ENCODE results near the gene MAP3K5. TPM values are rescaled to one million over a fixed set of nuclear protein-coding genes. Genes with fewer than 3 reads are reported as not detected.

The MAP3K5 gene
- total RNA-seq, 1 donor from 2014 or later, result 34.7 TPM

DNA sequence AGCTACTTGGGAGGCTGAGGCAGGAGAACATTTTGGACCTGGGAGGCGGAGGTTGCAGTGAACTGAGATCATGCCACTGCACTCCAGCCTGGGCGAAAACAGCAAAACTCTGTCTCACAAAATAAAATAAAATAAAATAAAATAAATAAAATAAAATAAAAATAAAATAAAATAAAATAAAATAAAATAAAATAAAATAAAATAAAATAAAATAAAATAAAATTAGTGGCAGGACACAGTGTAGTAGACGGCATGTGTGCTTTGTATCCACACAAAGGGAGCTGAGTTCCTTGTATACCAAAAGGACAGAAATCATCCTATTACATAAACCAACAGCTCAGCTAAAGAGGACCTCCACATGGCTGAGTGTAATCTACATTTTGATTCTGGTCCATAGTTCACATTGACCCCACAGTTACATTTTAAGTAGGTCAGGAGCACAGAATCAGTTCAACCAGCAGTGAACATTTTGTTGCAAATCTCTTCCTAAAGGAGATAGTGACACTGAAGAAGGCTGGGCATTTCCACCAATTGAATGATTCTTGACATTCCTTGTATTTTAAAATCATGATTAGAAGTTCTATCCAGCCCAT lies 150.3 kb downstream of the MAP3K5 start:
- ATAC-seq (no peak), DNase-seq (ENCODE audit: missing footprints) (no peak)
- intact Hi-C loops (cut with DNase I), result no loop called here

GRCh38 chr6:136641166-136641565 lies 151.1 kb downstream of the MAP3K5 start:
- no peak for ATAC-seq
- intact Hi-C loops (cut with DNase I), result no loop called here
- no peak for DNase-seq (ENCODE audit: missing footprints)

DNA sequence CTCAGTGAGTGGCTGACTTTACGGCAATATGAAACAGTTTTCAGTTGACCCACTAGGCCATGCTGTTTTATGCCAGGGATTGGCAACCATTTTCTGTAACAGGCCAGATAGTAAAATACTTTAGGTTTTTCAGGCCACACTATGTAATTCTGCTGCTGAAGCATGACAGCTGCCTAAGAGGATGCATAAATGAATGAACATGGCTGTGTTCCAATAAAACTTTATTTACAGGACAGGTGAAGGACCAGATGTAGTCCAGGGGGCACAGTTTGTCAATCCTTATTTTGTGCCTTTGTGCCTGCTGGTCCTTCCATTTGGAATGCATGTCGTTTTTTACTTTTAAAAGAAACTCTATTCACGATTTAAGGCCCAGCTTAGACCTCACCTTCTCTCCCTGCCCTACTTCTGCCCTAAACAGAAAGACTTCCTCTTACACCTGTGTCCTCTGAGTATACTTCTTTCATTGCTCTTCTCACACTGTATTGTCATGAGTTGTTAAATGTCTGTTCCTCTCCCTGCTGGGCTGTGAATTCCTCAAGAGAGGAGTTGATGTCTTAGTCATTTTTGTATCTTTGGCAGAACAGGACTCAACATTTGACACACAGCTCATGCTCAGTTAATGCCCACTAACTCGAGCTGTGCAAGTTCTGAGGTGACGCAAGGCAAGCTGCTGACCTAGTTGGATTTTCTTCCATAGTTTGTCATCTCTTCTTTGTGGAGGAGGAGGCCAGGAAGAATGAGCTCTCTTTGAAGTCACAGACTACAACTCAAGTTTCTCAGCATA lies 152.0 kb downstream of the MAP3K5 start:
- ATAC-seq, result no peak
- intact Hi-C loops (cut with DNase I), result no loop called here
- no peak for DNase-seq (ENCODE audit: missing footprints)

GRCh38 chr6:136639702-136640101 lies 152.6 kb downstream of the MAP3K5 start:
- DNase-seq (ENCODE audit: missing footprints), result no peak
- intact Hi-C loops (cut with DNase I), result no loop called here
- ATAC-seq, result no peak

GRCh38 chr6:136635615-136636014 lies 156.7 kb downstream of the MAP3K5 start:
- DNase-seq (ENCODE audit: missing footprints) (no peak), ATAC-seq (no peak)
- intact Hi-C loops (cut with DNase I), result no loop called here

GRCh38 chr6:136633355-136633754 lies 158.9 kb downstream of the MAP3K5 start:
- DNase-seq (ENCODE audit: missing footprints), result no peak
- intact Hi-C loops (cut with DNase I), result no loop called here
- ATAC-seq, result no peak

DNA sequence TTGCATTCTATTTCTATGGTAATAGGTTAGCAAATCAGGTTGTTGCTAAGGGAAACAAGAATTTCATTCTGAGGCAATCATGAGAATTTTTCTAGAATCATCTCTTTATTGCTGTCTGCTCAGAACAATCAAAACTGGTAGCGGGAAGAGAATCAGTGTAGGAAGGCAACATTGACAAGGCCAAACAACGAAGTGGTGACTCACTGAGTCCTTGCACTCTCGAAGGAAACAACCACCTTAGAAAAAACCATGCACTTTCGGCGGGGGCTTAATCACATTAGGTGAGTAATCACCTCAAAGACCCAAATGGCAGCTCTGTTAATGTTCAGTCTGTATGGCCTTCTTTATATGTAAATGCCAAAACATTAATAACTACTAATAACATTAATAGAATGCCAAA lies 163.3 kb downstream of the MAP3K5 start:
- intact Hi-C loops (cut with DNase I), result no loop called here
- DNase-seq (ENCODE audit: missing footprints) (no peak), ATAC-seq (no peak)

DNA sequence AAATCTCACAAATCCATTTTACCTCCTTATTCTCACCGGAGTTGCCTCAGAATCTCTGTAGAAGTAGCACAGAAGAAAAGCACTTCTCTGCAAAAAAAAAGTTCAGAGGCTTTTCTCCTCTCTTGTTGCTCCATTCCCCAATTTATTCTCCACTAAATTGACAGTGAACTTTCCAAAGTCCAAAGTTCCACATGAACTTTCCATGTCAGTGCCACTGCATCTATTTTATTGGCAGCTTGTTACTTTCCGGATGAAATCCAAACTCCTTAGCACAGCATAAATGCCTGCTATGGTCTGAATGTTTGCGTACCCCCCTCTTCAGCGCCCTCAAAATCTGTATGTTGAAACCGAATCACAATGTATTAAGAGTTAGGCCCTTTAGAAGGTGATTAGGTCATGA lies 165.1 kb downstream of the MAP3K5 start:
- ATAC-seq, result no peak
- intact Hi-C loops (cut with DNase I), result no loop called here
- no peak for DNase-seq (ENCODE audit: missing footprints)

DNA sequence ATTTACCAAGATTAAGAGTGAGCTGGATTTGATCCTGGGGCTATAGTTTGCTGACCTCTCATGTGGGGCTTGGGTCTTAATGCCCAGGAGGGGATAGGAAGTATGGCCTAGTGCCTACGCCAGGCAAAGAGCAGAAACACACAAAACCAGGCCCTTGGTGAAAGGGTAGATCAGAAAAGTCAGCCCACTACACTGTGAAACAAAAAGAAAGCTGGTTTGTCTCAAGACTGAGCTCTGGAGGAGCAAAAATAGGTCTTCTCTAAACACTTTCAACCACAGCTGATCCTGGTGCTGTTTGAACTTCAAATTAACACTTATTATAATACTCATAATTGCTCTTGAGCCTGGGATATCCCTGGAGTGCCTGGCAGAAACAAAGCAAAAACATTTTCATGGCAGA lies 167.0 kb downstream of the MAP3K5 start:
- DNase-seq (ENCODE audit: missing footprints) (no peak), ATAC-seq (no peak)
- intact Hi-C loops (cut with DNase I), result no loop called here

DNA sequence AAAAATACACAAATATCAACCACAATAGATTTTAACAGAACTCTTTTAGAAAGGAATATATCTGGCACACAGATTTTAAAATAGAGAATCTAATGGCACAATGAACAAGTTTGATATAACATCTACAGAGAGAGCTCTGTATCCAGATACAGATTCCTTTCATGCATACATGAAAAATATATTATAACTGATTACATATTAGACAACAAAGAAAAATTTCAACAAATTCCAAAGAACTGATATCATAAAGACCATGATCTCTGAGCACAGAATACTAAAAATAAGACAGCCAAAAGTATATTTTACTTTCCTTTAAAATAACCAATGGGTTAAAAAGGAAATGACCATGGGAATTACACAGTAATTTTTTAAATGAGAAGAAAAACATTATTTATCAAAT lies 167.9 kb downstream of the MAP3K5 start:
- DNase-seq (ENCODE audit: missing footprints), result no peak
- ATAC-seq, result no peak
- intact Hi-C loops (cut with DNase I), result no loop called here

GRCh38 chr6:136618086-136618485 lies 174.2 kb downstream of the MAP3K5 start:
- DNase-seq (ENCODE audit: missing footprints) (no peak), ATAC-seq (no peak)
- intact Hi-C loops (cut with DNase I), result no loop called here

DNA sequence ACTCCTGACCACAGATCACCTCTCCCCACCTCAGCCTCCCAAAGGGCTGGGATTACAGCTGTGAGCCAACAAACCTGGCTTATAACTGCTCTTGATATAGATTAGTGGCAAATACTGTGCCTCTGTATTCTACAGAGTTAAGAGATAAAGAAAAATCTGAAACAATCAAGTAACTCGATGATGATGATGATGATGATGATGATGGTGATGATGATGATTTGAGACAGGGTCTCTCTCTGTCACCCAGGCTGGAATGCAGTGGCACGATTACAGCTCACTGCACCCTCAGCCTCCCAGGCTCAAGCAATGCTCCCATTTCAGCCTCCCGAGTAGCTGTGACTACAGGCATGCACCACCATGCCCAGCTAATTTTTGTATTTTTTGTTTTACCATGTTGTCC lies 175.8 kb downstream of the MAP3K5 start:
- intact Hi-C loops (cut with DNase I), result no loop called here
- DNase-seq (ENCODE audit: missing footprints) (no peak), ATAC-seq (no peak)

- DNase-seq (ENCODE audit: missing footprints), result no peak
- no peak for ATAC-seq
- intact Hi-C loops (cut with DNase I), result no loop called here
These were observed 177.3 kb downstream of the MAP3K5 start for GRCh38 chr6:136614994-136615393.

- DNase-seq (ENCODE audit: missing footprints) (no peak), ATAC-seq (no peak)
- intact Hi-C loops (cut with DNase I), result no loop called here
These were observed 177.9 kb downstream of the MAP3K5 start for GRCh38 chr6:136614350-136614749.

GRCh38 chr6:136613477-136613876 lies 178.8 kb downstream of the MAP3K5 start:
- intact Hi-C loops (cut with DNase I), result no loop called here
- ATAC-seq, result no peak
- DNase-seq (ENCODE audit: missing footprints), result no peak

DNA sequence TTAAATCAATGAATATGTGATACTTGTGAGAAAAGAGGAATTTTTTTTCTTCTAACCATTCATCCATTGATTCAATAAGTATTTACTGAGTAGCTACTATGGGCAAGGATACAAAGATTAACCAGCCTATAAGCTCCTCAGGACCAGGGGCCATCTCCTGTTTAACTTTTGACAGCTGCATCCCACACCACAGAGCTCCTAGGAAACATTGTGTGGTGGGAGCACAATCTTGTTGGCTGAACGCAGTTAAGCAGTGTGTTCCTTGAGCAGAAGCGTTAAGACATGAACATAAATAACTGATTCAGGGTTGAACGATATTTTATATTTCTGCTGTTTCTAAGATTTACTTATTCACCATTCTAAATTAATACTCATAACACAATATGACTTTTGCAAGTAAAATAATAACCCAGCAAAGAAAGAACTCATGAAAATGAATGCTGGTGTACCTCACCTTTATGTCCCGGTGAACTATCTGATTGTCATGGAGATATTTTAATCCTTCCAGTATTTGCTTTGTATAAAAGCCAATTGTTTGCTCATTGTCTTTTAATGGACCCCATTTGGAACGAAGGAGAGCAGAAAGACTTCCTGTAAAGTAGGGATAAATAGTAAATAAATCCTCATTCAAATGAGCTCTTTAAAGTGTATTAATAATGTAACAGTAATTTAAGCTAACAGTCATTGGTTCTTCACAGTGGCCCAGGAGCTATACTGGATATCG lies 179.4 kb downstream of the MAP3K5 start:
- intact Hi-C loops (cut with DNase I), result no loop called here
- DNase-seq (ENCODE audit: missing footprints), result no peak
- no peak for ATAC-seq

GRCh38 chr6:136611746-136612145 lies 180.5 kb downstream of the MAP3K5 start:
- ATAC-seq, result no peak

GRCh38 chr6:136611133-136611532 lies 181.1 kb downstream of the MAP3K5 start:
- intact Hi-C loops (cut with DNase I), result no loop called here
- no peak for ATAC-seq

More at GRCh38 chr6:136611746-136612145, 180.5 kb downstream of the MAP3K5 start:
- intact Hi-C loops (cut with DNase I), result no loop called here
- DNase-seq (ENCODE audit: missing footprints), result no peak

GRCh38 chr6:136609873-136610706 lies 182.2 kb downstream of the MAP3K5 start:
- intact Hi-C loops (cut with DNase I), result no loop called here
- no peak for DNase-seq (ENCODE audit: missing footprints)

More at GRCh38 chr6:136611133-136611532, 181.1 kb downstream of the MAP3K5 start:
- no peak for DNase-seq (ENCODE audit: missing footprints)

More at GRCh38 chr6:136609873-136610706, 182.2 kb downstream of the MAP3K5 start:
- ATAC-seq, result peak; percentile 88

Data from Right ventricle myocardium inferior (tissue), 1 donor.